ENCODE measurements around the gene MICU1. TPM values are rescaled to one million over a fixed set of nuclear protein-coding genes. Genes with fewer than 3 reads are reported as not detected.

Gene MICU1
- polyA plus RNA-seq, 1 of the 3 experiments (the other 2 are of a cell fraction), result 24.6 TPM

GRCh38 chr10:72319416-72320254, 306.2 kb downstream of the MICU1 start:
- 4% methylated on average over 19 of the region's 60 CpGs for WGBS (ENCODE audit: low lambda C conversion rate)
- Histone ChIP-seq H3K79me2 (ENCODE audit: insufficient read depth) (no peaks in the 10 kb centered on the region), H3K9me3 (no peaks in the 10 kb centered on the region), H3K9ac (peak overlapping the region; percentile 79), H3F3A (replicated peaks; ENCODE audit: insufficient read depth) (peaks cover 24% of the 10 kb centered on the region), H3K4me2 (peak overlapping the region; percentile 83), H4K20me1 (ENCODE audit: insufficient read depth) (no peaks in the 10 kb centered on the region), H3K27me3 (ENCODE audit: insufficient read depth) (no peaks in the 10 kb centered on the region), H3K4me1 (ENCODE audit: control insufficient read depth in 1 of 2, insufficient read depth in 2 of 2, low read depth in 1 of 2, low read length in 1 of 2) (peaks cover 45 to 78% of the 10 kb centered on the region in 2 experiments), H3K4me3 (ENCODE audit: low read depth in 2 of 2, low read length in 1 of 2) (peak overlapping the region; percentile 20 to 43; a peak in 3 of 4 replicates), H3K9me2 (no peaks in the 10 kb centered on the region), H3K36me3 (replicated peaks in 1 of 2; ENCODE audit: control insufficient read depth in 1 of 2, insufficient read depth in 2 of 2, low read length in 1 of 2) (no peaks in the 10 kb centered on the region), H3K27ac (ENCODE audit: low read depth in 2 of 2, low read length in 1 of 2) (peak overlapping the region; percentile 94 to 97), H2AFZ (ENCODE audit: low read depth) (peak overlapping the region; percentile 82; the same call in 1 of the 2 replicates)
- peak; percentile 91 for DNase-seq
- ChIA-PET CTCF (interaction anchor here (0.8 to 4.5 kb wide), 10 partner anchors 8 to 423 kb away, joined by 3 to 48 read pairs (median 4); partner anchors contain the start of gene DDIT4), POLR2A (interaction anchor here (1.1 to 10.9 kb wide), 9 partner anchors 10 to 320 kb away, joined by 3 to 188 read pairs (median 10); partner anchors contain the start of gene DDIT4)
- TF ChIP-seq MAX (IDR thresholded peaks at IDR 0.05; ENCODE audit: low read depth) (peak; percentile 83), MEF2A (IDR thresholded peaks at IDR 0.05; ENCODE audit: borderline replicate concordance, low read depth) (peak; percentile 32; the same call in 1 of the 2 replicates), NFIC (IDR thresholded peaks at IDR 0.05; ENCODE audit: borderline replicate concordance) (peak; percentile 86), TCF12 (IDR thresholded peaks at IDR 0.05) (peak; percentile 78), MXI1 (IDR thresholded peaks at IDR 0.05; ENCODE audit: low read depth, low read length) (peak; percentile 49), ZBTB33 (IDR thresholded peaks at IDR 0.05; ENCODE audit: borderline replicate concordance, low read depth) (no peak), USF2 (IDR thresholded peaks at IDR 0.05; ENCODE audit: borderline replicate concordance, low read depth, low read length) (no peak), FOSL2 (IDR thresholded peaks at IDR 0.05; ENCODE audit: borderline replicate concordance, low read depth) (0 out of 2 replicates have a peak, but pooled peaks have one; percentile 2), IRF3 (IDR thresholded peaks at IDR 0.05; ENCODE audit: low read depth, low read length) (no peak), EZH2phosphoT487 (IDR thresholded peaks at IDR 0.05; ENCODE audit: borderline replicate concordance, low read depth) (no peak), TAF1 (IDR thresholded peaks at IDR 0.05; ENCODE audit: borderline replicate concordance, low read depth, low read length) (peak; percentile 57), REST (IDR thresholded peaks at IDR 0.05; ENCODE audit: low read depth, low read length) (no peak), RFX5 (IDR thresholded peaks at IDR 0.05; ENCODE audit: low read length) (no peak), EP300 (IDR thresholded peaks at IDR 0.05; ENCODE audit: borderline replicate concordance in 1 of 2, low read depth in 1 of 2, low read length in 1 of 2) (peak; percentile 30 to 83; a peak in 2 of 4 replicates), RXRA (IDR thresholded peaks at IDR 0.05; ENCODE audit: borderline replicate concordance, low read depth) (peak; percentile 35; the same call in 1 of the 2 replicates), CHD2 (IDR thresholded peaks at IDR 0.05; ENCODE audit: low read length, partially characterized antibody) (peak; percentile 48), POLR2AphosphoS5 (IDR thresholded peaks at IDR 0.05; ENCODE audit: low read depth, low read length) (peak; percentile 43; the same call in 1 of the 2 replicates), ELF1 (IDR thresholded peaks at IDR 0.05) (peak; percentile 32; the same call in 1 of the 2 replicates), RCOR1 (IDR thresholded peaks at IDR 0.05; ENCODE audit: low read length) (peak; percentile 28; the same call in 1 of the 2 replicates), GATA2 (CRISPR knock-in tag; IDR thresholded peaks at IDR 0.05) (no peak; the same call in 1 of the 2 replicates), USF1 (IDR thresholded peaks at IDR 0.05; ENCODE audit: borderline replicate concordance, low read depth) (peak; percentile 50; the same call in 1 of the 2 replicates)
